ENCODE results near the gene ENO1.
"Not testable (repeated sequence)": the region's sequence is repeated elsewhere in the genome, so short reads cannot be mapped to it uniquely, and the experiment has no call there.

Gene ENO1

DNA sequence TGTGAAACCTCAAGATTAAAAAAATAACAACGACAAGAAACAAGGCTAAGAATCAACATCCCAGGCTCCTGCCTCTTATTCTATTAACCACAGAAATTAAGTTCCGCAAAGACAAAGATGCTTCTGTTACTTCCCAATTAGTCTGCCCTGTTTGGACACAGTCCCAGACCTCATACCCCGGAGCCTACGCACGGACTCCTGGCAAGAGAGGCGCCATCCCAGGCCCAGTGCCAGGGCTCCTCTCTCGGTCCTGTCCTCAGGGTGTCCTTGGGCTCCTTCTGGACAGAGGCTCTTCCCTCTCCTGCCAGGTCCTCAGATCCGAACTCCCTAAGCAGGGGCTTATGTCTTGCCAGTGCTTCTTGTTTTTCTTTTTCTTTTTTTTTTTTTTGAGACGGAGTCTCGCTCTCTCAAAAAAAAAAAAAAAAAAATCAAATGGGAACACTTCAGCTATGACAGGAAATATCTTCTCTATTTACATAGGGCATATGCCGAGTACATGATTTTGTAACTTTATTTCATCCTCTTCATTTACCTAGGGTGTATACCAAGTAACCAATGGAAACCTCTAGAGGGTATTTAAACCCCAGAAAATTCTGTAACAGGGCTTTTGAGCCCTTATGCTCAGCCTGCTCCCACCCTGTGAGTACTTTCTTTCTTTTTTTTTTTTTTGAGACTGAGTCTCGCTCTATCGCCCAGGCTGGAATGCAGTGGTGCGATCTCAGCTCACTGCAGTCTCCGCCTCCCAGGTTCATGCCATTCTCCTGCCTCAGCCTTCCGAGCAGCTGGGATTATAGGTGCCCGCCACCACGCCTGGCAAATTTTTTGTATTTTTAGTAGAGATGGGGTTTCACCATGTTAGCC, 11.7 kb upstream of the ENO1 start:
- TF ChIP-seq POLR2A (IDR thresholded peaks at IDR 0.05; ENCODE audit: low read depth, low read length) = no peak
- no peak for TF ChIP-seq TAF1 (IDR thresholded peaks at IDR 0.05; ENCODE audit: borderline replicate concordance, low read depth, low read length)
- TF ChIP-seq POLR2AphosphoS5 (IDR thresholded peaks at IDR 0.05; ENCODE audit: low read depth, low read length) = no peak
- no peak for DNase-seq (ENCODE audit: insufficient read length)

DNA sequence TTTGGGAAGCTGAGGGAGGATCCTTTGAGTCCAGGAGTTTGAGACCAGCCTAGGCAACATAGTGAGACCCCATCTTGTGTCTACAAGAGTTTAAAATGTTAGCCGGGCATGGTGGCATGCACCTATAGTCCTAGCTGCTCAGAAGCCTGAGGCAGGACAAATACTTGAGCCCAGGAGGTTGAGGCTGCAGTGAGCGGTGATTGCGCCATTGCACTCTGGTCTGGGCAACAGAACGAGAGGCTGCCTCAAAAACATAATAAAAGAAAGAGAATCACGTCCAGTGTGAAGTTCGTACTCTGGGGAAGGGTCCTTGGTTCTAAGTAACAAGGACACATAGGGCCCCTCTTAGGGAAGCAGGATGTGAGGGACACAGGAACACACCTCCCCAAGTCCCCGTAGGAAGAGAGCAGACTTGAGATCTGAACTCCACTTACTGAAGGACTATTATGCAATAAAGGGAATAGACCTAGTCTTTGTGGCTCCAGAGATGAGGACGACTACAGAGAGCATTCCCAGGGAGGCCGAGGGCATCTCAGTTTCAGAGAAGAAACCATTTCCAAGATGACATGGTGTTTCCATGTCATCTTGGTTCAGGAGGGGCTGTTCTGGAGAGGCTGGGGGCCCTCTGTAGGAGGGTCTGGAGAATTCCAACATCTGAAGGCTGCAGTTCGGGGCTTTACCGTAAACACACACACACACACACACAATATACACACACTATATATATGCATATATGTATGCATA, 10.8 kb upstream of the ENO1 start:
- TF ChIP-seq POLR2AphosphoS5 (IDR thresholded peaks at IDR 0.05; ENCODE audit: low read depth, low read length) (no peak), POLR2A (IDR thresholded peaks at IDR 0.05; ENCODE audit: low read depth, low read length) (no peak), TAF1 (IDR thresholded peaks at IDR 0.05; ENCODE audit: borderline replicate concordance, low read depth, low read length) (no peak)
- FAIRE-seq (no peak), DNase-seq (ENCODE audit: insufficient read length) (no peak)

More for the DNA sequence above, 11.7 kb upstream of the ENO1 start:
- FAIRE-seq = no peak

DNA sequence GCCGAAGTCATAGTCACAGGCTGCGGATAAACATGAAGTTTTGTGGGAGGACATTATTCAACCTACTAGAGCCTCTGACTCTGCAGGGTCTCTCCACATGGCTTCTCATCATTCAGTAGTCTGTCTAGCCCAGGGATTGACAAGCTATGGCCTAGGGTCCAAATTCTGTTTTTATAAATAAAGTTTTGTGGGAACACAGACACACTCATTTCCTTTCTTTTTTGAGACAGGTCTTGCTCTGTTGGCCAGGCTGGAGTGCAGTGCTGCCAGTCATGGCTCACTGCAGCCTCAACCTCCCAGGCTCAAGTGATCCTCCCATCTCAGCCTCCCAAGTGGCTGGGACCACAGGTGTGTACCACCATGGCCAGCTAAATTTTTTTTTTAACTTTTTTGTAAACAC, 8.1 kb upstream of the ENO1 start:
- DNase-seq (ENCODE audit: insufficient read length) = no peak
- TF ChIP-seq POLR2A (IDR thresholded peaks at IDR 0.05; ENCODE audit: low read depth, low read length) = no peak
- TF ChIP-seq POLR2AphosphoS5 (IDR thresholded peaks at IDR 0.05; ENCODE audit: low read depth, low read length) = no peak
- no peak for TF ChIP-seq TAF1 (IDR thresholded peaks at IDR 0.05; ENCODE audit: borderline replicate concordance, low read depth, low read length)
- FAIRE-seq = no peak

DNA sequence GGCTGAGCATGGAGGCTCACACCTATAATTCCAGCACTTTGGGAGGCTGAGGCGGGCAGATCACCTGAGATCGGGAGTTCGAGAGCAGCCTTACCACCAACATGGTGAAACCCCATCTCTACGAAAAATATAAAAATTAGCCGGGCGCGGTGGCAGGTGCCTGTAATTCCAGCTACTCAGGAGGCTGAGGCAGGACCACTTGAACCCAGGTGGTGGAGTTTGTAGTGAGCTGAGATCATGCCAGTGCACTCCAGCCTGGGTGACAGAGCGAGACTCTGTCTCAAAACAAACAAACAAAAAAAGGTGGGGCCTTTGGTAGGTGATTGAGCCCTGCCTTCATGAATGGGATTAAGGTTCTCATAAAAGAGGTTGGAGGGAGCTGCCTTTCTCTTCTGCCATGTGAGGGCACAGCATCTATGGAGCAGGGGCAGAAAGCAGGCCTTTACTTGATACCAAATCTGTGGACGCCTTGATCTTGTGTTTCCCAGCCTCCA, 7.6 kb upstream of the ENO1 start:
- not testable (repeated sequence) for DNase-seq (ENCODE audit: insufficient read length); FAIRE-seq

DNA sequence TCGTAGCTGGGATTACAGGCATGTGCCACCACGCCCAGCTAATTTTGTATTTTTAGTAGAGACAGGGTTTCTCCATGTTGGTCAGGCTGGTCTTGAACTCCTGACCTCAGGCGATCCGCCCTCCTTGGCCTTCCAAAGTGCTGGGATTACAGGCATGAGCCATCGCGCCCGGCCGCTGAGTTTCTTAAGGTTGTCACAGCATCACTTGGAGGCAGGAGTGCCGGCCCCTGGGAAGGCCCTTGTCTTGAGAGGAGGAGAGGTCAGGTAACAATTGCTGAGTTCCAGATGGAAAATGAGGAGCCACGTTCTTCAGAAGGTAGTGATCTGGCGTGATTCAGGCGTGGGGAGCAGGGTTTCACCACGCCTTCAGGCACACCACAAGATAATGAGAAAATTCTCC, 5.6 kb upstream of the ENO1 start:
- FAIRE-seq; DNase-seq (ENCODE audit: insufficient read length): not testable (repeated sequence)

DNA sequence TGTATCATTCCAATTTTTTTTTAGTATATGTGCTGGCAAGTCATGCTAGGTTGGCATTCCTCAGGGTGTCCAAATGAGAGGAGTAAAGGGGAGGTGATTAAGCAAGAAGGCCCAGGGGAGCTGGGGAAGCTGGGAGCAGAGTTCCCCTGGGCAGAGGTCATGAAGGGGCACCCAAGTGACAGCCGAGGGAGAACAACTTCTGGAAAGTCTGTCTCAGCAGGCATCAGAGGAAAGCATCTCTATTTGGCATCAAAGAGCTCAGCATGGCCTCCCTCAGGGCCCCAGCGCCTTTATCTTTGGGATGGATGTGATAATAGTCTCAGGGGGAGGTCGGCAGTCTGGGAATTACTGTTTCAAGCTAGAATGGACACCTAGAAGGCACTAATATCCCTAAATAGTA, 5.0 kb upstream of the ENO1 start:
- TF ChIP-seq POLR2AphosphoS5 (IDR thresholded peaks at IDR 0.05; ENCODE audit: low read depth, low read length) = no peak
- TF ChIP-seq TAF1 (IDR thresholded peaks at IDR 0.05; ENCODE audit: borderline replicate concordance, low read depth, low read length) = no peak
- no peak for TF ChIP-seq POLR2A (IDR thresholded peaks at IDR 0.05; ENCODE audit: low read depth, low read length)
- DNase-seq (ENCODE audit: insufficient read length) = no peak
- FAIRE-seq = no peak

DNA sequence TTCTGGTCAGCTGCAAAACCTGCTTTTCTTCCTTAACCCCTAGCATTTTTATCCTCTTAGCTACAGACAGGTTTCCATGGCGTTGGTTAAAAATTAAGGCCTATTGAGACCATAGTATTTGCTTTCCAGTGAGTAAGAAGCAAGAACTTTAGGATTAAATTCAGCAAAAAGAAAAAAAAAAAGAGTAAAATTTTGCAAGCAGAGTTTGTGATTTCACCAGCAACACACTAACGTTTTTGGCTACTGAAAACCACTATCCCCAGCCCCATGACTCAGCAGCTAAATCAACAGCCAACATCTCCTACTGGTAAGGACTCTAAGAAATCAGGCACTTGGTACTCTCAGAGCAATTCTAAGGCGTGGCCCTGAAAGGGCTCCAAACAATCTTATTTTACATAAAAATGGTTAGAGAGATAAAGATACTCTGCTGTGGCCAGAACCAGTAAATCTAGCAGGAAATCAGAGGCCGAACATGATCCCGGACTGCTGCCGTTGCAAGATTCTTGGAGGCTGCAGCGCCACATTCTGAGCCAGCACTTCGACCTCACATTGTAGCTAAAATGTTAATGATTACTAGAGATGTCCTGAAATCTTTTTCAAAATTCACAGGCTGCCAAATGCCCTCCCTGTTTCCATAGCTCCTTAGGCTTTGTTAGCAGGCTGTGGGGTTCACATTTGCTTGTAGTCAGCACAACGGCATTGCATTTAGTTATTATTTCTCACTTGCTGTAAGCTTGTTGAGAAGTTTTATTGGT, 1.6 kb upstream of the ENO1 start:
- no peak for FAIRE-seq
- no peak for DNase-seq (ENCODE audit: insufficient read length)
- TF ChIP-seq POLR2AphosphoS5 (IDR thresholded peaks at IDR 0.05; ENCODE audit: low read depth, low read length) = no peak
- no peak for TF ChIP-seq TAF1 (IDR thresholded peaks at IDR 0.05; ENCODE audit: borderline replicate concordance, low read depth, low read length)
- no peak for TF ChIP-seq POLR2A (IDR thresholded peaks at IDR 0.05; ENCODE audit: low read depth, low read length)

DNA sequence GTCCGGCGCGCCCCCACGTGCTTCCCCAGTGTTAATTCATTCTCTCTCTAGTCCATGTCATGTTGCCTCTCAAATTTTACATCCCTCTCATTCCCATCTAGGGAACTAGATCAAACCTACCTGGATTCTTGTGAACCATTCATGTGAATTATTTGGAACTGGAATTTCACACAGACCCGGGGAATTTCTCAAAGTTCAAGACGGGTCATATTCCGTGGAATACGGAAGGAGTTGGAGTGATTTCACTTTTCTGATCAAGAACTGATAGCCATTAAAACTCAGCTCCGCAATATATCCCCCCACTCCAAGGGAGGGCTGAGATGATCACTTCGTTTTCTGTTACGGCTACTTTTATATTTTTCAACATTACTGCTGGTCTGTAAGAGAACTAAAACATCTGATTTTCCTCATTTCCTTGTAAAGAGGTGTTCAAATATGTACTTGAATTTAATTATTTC, 1.0 kb upstream of the ENO1 start:
- TF ChIP-seq TAF1 (IDR thresholded peaks at IDR 0.05; ENCODE audit: borderline replicate concordance, low read depth, low read length) (no peak), POLR2A (IDR thresholded peaks at IDR 0.05; ENCODE audit: low read depth, low read length) (no peak), POLR2AphosphoS5 (IDR thresholded peaks at IDR 0.05; ENCODE audit: low read depth, low read length) (no peak)
- DNase-seq (ENCODE audit: insufficient read length) (no peak), FAIRE-seq (no peak)

DNA sequence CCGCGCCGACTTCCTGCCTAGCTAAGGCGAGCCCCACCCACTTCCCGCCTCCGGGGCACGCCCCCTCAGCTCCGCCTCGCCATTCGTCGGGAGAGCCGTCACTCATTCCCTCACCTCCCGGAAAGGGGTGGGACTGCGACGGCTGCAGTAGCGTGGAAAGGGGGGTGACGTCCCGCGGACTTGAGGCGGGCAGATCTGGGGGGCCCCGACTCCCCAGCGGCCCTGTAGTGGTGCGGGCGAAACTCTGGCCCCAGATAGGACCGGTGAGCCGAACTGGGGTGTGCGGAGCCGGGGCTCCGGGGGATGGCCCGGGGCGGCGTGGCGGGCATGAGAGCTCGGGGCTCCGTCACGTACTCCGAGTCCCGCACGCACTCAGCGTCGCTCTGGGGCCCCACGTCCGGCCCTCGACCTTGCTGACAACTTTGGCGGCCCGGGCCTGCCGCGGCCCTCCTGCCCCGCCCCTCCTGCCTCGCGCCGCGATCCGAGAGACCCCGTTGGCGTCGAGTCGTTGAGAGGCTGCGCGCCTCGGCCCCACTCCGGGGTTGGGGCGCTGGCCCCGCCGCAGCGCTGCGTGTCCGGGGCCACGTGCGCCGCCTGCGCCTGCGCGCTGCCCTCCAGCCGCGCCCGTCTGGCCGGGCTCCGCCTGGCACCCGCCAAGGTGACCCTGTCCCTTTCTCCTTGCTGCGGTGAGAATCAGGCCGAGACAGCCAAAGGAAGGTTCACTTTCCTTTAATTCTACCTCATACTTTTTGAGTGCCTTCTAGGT, 395 bp upstream of the ENO1 start:
- TF ChIP-seq TAF1 (IDR thresholded peaks at IDR 0.05; ENCODE audit: borderline replicate concordance, low read depth, low read length) (no peak; the same call in 1 of the 2 replicates), POLR2AphosphoS5 (IDR thresholded peaks at IDR 0.05; ENCODE audit: low read depth, low read length) (peak; percentile 28; the same call in 1 of the 2 replicates), POLR2A (IDR thresholded peaks at IDR 0.05; ENCODE audit: low read depth, low read length) (peak; percentile 79; the same call in 1 of the 2 replicates)
- peak; percentile 93 for FAIRE-seq
- DNase-seq (ENCODE audit: insufficient read length) = peak; percentile 91

DNA sequence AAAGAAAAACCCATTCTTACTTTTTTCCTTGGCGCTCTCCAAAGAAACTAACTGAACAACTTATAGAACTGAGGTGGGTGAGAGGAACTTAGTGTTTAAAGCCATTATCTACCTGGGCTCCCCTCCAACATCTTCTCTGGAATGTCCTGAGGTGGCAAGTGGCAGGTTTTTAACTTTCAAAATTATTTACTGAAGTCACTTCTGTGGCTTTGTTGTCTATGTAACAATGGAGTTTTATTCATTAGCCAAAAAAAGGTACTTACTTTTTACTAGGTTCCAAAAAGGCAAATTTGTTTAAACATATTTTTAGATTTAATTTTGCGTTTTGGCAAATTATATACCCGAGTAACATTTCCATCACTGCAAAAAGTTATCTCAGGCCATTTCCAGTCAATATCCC, 2.4 kb downstream of the ENO1 start:
- TF ChIP-seq POLR2AphosphoS5 (IDR thresholded peaks at IDR 0.05; ENCODE audit: low read depth, low read length) = no peak
- no peak for TF ChIP-seq POLR2A (IDR thresholded peaks at IDR 0.05; ENCODE audit: low read depth, low read length)
- TF ChIP-seq TAF1 (IDR thresholded peaks at IDR 0.05; ENCODE audit: borderline replicate concordance, low read depth, low read length) = no peak
- DNase-seq (ENCODE audit: insufficient read length) (no peak), FAIRE-seq (no peak)
